Activated CD8-positive, alpha-beta memory T cell treated with anti-CD3 and anti-CD28 coated beads for 48 hours (primary cell): ENCODE results near the gene CAPN12.
"Not testable (repeated sequence)": the region's sequence is repeated elsewhere in the genome, so short reads cannot be mapped to it uniquely, and the experiment has no call there.

ENCODE experiments used
- DNase-seq, 3 experiments: peaks; one replicate each; pipeline ENCODE4 v3.0.0-alpha.2; 2020; ENCODE audit warnings: low read depth in 2 of 3, low spot score in 2 of 3

CAPN12 gene

GRCh38 chr19:38744298-38744681, at the start of gene CAPN12:
Gene CAPN12, minus strand, starts transcription at chr19:38744474. Its CDS starts 309 bp downstream, at chr19:38744165.
- no peak for DNase-seq

DNA sequence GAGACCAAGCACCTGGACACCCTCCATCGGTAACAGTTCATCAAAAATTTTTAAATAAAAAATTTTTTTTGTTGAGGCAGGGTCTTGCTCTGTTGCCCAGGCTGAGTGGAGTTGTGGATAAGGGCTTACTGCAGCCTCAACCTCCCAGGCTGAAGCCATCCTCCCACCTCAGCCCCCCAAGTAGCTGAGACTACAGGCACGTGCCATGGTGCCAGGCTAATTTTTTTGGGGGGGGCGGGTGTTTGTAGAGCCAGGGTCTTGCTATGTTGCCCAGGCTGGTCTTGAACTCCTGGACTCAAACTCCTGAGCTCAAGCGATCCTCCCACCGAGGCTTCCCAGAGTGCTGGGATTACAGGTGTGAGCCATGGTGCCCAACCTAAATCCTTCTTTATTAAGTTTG, 49.4 kb upstream of the CAPN12 start:
- DNase-seq, result no peak

DNA sequence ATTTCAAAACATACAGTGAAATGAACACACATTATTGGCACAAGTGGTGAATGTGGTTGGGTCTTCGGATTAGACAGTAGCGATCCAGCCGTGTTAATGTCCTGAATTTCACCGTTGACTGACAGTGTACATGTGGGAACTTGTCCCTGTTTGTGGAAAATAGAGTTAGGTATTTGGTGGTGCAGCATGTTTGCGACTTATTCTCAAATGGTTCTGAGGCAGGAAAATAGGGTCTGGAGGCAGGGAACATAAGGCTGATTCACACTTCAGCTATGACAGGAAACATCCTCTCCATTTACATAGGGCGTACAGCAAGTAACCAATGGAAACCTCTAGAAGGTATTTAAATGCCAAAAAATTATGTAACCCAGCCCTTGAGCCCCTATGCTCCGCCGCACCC, 48.9 kb upstream of the CAPN12 start:
- no peak for DNase-seq

DNA sequence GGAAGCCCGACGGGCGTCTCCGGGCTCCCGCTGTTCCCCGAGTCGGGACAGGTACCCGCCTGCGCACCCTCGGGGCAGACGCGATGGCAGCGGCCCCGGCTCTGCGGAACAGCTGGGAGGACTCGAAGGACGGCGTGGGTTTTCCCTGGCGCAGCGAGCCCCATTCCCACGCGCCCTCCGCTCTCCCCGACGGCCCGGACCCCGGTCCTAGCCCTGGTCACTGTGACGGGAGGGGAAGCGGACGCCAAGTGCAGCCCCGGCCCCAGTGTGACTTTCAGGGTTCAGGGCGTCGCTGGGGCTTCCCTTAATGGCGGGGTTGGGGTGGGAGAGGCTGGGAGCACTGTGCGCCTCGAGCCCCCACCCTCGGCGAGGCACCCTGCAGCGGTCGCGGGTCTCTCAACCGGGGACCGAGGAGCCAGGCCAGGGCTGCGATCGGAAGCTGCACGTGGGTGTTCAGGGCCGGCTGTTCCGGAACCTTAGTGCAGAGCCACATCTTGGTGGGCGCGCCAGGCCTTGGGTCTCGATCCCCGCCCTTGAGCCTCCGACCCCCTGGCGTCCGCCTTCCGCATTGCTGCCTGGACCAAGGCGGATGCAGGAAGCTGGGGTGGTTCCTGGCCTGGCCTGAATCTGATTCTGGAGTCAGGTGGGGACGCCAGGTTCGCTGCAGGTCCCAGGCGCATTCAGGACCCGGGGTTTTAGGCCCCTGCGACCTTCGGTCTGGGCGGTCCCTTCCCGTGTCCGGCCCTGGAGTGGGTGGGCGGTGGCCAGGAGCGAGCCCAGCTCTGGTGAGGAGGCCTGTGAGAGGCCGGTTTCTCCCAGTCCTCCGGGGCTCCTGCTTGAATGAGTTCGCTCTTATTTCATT, 48.2 kb upstream of the CAPN12 start:
- peak in 2 of 3 experiments; percentile 17 to 29 for DNase-seq

DNA sequence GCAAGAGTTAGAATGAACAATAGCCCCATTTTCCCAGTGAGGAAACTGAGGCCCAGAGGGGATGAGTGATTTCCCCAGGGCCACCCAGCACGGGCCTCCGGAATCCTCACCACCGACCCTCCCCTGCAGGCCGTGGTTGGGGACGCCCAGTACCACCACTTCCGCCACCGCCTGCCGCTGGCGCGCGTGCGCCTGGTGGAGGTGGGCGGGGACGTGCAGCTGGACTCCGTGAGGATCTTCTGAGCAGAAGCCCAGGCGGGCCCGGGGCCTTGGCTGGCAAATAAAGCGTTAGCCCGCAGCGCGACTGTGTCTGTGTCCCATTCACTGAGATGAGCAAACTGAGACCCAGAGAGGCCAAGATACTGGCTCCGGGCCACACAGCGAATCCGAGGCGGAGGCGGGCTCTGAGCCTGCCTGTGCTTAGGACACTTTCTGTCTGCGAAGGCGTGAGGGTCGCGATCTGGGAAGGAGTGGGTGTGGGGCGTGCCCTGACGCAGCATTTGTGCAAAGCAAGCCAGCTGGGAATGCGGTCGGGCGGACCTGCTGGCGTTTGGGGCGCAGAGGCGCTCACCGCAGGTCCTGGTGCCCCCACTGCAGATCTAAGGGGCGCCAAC, 47.3 kb upstream of the CAPN12 start:
- DNase-seq, result not testable (repeated sequence)

- DNase-seq, result not testable (repeated sequence)
These were observed 46.5 kb upstream of the CAPN12 start for GRCh38 chr19:38790507-38791403.

DNA sequence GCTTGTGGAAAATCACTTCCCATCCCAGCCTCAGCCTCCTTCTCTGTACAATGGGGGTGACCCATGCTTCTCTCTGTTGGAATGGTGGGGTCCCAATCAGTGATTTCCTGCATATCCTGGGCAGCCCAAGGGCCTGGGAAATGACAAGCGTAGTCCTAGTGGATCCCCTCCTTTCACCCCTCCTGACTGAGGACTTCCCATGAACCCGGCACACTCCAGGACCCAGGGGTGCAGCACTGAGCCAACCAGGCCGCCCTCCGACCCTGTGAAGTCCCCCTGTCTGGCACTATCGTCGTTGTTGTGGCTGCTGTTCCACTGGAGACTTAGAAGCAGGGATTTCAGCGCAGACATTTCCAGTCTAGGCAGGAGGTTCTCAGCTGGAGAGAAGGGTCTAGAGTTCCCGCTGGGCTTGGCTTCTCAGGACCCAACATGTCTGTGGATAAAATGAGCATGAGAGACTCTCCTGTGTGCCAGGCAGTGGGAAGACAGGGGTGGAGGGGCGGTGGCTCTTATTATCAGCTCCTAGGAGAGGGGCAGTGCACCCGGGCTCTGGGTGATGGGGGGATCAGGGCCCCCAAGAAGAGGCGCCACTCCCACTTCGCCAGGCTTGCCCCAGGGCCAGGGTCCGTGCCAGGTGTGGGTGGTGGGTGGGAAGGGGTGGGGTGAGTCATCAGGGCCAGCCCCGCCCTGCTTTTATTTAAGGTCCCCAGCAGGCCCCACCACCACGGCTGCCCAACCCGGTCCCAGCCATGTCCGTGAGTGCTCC, 44.4 kb upstream of the CAPN12 start, which contains the start of gene LGALS7B:
TSS of gene LGALS7B (plus strand) at position 723 of the 766 bp plus-strand sequence. CDS start at position 750, 27 bp downstream.
- DNase-seq, result no peak

GRCh38 chr19:38786572-38787265, 42.4 kb upstream of the CAPN12 start:
- DNase-seq, result no peak

DNA sequence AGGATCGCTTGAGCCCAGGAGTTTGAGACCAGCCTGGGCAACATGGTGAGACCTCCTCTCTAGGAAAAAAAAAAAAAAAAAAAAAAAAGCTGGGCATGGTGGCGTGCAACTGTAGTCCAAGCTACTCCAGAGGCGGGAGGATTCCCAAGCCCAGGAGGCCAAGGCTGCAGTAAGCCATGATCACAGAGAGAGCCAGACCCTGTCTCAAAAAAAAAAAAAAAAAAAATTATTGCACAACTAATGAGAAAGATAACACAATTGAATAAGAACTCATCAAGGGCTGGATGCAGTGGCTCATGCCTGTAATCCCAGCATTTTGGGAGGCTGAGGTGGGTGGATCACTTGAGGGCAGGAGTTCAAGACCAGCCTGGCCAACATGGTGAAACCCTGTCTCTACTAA, 41.8 kb upstream of the CAPN12 start:
- not testable (repeated sequence) for DNase-seq

DNA sequence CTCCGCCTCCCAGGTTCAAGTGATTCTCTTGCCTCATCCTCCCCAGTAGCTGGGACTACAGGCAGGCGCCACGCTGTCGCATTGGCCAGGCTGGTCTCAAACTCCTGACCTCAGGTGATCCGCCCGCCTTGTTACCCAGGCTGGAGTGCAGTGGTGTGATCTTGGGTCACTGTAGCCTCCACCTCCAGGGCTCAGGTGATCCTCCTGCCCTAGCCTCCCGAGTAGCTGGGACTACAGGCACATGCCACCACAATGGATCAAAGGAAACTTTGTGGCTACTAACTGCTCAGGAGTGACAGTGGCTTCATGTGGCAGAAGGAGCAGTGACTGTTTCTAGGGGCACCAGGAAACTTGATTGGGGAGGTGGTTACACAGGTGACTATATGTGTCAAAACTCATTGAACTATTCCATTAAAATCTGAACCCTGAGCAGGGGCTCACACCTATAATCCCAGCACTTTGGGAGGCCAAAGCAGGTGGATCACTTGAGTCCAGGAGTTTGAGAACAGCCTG, 41.0 kb upstream of the CAPN12 start:
- no peak for DNase-seq

DNA sequence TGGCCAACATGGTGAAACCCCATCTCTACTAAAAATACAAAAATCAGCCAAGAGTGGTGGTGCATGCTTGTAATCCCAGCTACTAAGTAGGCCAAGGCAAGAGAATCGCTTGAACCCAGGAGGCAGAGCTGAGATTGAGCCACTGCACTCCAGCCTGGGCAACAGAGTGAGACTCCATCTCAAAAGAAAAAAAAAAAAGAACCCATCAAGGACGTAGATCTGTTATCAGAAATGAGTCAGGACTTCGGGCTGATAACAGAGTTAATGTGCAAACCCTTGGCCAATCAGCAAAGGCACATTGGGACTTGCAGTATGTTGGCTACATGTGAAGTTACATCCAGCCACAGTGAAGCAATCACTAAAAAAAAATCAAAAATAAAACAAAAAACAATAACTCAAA, 40.0 kb upstream of the CAPN12 start:
- no peak for DNase-seq

GRCh38 chr19:38782212-38782611, 37.9 kb upstream of the CAPN12 start:
- DNase-seq, result not testable (repeated sequence)

DNA sequence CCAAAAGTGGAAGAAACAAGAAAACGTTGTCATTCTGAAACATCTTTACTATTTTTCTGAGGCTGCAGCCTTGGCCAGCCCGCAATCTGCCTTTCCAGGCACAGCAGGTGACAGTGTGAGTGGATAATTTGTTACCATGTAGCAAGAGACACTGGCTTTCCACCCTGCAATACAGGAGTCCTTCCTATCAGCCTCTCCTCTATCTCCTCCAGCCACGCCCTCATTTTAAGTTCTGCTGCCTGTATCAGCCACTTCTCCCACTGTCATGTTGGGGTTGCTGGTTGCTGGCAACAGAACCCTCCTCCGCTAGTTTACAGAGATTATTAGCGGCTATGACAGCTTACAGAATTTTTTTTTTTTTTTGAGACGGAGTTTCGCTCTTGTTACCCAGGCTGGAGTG, 36.8 kb upstream of the CAPN12 start:
- no peak for DNase-seq

- no peak for DNase-seq
These were observed 36.2 kb upstream of the CAPN12 start for GRCh38 chr19:38780443-38780842.

GRCh38 chr19:38778733-38779132, 34.5 kb upstream of the CAPN12 start:
- DNase-seq, result no peak

DNA sequence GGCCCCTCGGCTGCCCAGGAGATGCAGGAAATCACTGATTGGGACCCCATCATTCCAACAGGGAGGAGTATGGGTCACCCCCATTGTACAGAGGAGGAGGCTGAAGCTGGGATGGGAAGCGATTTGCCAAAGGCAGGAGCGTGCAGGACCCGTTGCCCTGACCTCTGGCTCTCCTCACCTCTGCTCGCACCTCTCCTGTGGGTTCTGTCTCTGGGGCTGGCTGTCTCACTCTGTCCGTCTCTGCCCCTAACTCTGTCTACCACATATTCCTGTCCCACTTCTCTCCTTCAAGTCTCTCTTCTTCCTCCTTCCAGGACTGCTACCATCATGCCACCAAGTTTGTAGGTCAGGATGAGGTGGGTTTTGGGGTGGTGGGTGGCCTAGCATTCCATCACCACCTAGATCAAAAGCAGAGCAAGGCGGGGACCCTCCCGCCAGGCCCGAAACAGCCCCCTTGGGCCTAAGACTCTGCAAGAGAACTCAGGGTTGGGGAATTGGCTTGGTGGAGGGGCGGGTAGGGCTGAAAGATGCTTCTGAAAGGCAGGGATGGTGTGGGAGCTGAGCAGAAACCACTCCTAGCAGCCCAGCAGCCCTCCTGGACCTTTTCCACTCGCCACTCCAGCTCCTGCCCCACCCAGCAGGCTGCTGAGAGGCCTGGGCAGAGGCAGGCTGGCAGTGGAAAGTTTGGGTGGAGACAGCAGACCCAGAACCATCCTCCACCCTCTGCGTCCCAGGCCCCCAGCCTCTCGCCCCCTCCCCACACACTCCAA, 30.1 kb upstream of the CAPN12 start:
- DNase-seq, result no peak

DNA sequence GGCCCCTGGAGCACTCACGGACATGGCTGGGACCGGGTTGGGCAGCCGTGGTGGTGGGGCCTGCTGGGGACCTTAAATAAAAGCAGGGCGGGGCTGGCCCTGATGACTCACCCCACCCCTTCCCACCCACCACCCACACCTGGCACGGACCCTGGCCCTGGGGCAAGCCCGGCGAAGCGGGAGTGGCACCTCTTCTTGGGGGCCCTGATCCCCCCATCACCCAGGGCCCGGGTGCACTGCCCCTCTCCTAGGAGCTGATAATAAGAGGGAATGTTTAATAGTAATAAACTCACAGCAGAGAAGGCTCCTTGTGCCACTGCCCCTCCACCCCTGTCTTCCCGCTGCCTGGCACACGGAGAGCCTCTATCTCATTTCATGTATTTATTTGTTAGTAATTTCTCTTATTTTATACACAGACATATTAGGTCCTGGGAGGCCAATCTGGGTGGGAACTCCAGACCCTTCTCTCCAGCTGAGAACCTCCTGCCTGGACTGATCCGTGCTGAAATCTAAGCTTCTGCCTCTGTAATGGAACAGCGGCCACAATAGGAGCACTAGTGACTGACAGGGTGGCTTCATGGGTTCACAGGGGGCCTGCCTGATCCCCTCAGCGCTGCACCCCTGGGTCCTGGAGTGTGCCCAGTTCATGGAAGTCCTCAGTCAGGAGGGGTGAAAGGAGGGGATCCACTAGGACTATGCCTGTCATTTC, 29.3 kb upstream of the CAPN12 start, which contains the start of gene LGALS7:
TSS of gene LGALS7 (minus strand) at position 49 of the 709 bp plus-strand sequence. CDS start at position 24, 25 bp downstream.
- no peak for DNase-seq

DNA sequence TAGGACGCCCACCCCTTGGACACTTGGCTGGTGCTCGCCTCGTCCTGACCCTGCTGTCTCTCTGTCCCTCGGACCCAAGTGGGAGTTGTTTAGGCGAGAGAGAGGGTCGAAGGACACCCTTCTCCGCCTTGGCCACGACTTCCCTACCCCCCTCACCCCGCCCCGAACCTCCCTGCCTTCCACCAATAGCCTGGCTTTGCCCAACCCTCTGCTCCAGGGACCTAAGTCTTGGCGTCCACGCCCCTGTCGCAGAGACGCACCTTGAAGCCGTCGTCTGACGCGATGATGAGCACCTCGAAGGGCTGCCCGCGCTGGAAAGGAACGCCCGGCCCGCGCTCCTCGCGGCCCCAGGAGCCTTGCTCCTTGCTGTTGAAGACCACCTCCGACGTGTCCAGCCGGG, 27.3 kb upstream of the CAPN12 start:
- DNase-seq, result not testable (repeated sequence)
